ENCODE measurements around the gene MTREX. TPM values are rescaled to one million over a fixed set of nuclear protein-coding genes. Genes with fewer than 3 reads are reported as not detected.

MTREX gene
- total and polyA plus RNA-seq, 4 donors = 10.0 to 43.8 (median 23.7) TPM

DNA sequence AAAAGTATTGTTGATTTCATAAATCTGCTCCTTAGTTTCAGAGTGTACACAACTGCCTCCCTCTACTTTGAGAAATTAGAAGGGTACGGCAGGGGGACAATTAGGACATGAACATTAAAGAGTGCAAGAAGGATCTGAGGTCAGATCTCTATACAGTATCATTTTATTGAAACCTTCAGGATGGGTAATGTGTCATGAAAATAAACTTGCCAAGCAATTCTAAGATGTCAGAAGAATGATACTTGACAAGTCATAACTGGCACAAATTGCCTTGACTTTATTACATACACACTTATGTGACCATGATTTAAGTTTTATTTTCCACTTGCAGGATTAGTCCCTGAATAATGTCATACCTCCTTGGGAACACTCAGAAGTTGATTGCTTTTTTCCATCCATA is 134.2 kb downstream of the MTREX start:
- Histone ChIP-seq H3K4me1 (ENCODE audit: control insufficient read depth in 4 of 4, insufficient read depth in 4 of 4, low read length in 3 of 4) (peaks cover 0 to 2% (median 0%) of the 10 kb centered on the region in 4 donors), H3K27me3 (ENCODE audit: control insufficient read depth in 4 of 4, insufficient read depth in 4 of 4, low read length in 3 of 4) (no peaks in the 10 kb centered on the region), H3K36me3 (ENCODE audit: control insufficient read depth in 4 of 4, insufficient read depth in 3 of 4, low read depth in 1 of 4, low read length in 3 of 4) (peaks cover 2 to 8% (median 3%) of the 10 kb centered on the region in 4 donors), H3K9ac (ENCODE audit: low read depth in 1 of 2, low read length in 2 of 2) (no peak overlapping the region), H3K27ac (ENCODE audit: low read depth in 1 of 2, low read length in 2 of 2) (no peak overlapping the region), H3K4me3 (ENCODE audit: low read depth in 1 of 3, low read length in 3 of 3) (no peak overlapping the region), H3K9me3 (ENCODE audit: control insufficient read depth in 4 of 4, low read length in 3 of 4) (no peaks in the 10 kb centered on the region)
- DNase-seq (ENCODE audit: low spot score) = no peak
- 96% methylated on average over 1 of the region's 1 CpG for WGBS
- TF ChIP-seq, protein P1, sequence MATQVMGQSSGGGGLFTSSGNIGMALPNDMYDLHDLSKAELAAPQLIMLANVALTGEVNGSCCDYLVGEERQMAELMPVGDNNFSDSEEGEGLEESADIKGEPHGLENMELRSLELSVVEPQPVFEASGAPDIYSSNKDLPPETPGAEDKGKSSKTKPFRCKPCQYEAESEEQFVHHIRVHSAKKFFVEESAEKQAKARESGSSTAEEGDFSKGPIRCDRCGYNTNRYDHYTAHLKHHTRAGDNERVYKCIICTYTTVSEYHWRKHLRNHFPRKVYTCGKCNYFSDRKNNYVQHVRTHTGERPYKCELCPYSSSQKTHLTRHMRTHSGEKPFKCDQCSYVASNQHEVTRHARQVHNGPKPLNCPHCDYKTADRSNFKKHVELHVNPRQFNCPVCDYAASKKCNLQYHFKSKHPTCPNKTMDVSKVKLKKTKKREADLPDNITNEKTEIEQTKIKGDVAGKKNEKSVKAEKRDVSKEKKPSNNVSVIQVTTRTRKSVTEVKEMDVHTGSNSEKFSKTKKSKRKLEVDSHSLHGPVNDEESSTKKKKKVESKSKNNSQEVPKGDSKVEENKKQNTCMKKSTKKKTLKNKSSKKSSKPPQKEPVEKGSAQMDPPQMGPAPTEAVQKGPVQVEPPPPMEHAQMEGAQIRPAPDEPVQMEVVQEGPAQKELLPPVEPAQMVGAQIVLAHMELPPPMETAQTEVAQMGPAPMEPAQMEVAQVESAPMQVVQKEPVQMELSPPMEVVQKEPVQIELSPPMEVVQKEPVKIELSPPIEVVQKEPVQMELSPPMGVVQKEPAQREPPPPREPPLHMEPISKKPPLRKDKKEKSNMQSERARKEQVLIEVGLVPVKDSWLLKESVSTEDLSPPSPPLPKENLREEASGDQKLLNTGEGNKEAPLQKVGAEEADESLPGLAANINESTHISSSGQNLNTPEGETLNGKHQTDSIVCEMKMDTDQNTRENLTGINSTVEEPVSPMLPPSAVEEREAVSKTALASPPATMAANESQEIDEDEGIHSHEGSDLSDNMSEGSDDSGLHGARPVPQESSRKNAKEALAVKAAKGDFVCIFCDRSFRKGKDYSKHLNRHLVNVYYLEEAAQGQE (IDR thresholded peaks at IDR 0.05) = no peak
- TF ChIP-seq FOXA2 (IDR thresholded peaks at IDR 0.05) (no peak), NR2F2 (IDR thresholded peaks at IDR 0.05) (no peak), GABPA (IDR thresholded peaks at IDR 0.05 in 1 of 2, conservative IDR thresholded peaks at IDR 0.05 in 1 of 2) (no peak), EGR1 (IDR thresholded peaks at IDR 0.05; ENCODE audit: low read depth in 2 of 2) (no peak), SP1 (IDR thresholded peaks at IDR 0.05) (no peak), HNF4A (conservative IDR thresholded peaks at IDR 0.05) (no peak), TAF1 (conservative IDR thresholded peaks at IDR 0.05) (no peak), FOXA1 (IDR thresholded peaks at IDR 0.05) (no peak), JUND (IDR thresholded peaks at IDR 0.05) (no peak)
- TF ChIP-seq, protein P2, sequence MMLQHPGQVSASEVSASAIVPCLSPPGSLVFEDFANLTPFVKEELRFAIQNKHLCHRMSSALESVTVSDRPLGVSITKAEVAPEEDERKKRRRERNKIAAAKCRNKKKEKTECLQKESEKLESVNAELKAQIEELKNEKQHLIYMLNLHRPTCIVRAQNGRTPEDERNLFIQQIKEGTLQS (IDR thresholded peaks at IDR 0.05) = no peak

DNA sequence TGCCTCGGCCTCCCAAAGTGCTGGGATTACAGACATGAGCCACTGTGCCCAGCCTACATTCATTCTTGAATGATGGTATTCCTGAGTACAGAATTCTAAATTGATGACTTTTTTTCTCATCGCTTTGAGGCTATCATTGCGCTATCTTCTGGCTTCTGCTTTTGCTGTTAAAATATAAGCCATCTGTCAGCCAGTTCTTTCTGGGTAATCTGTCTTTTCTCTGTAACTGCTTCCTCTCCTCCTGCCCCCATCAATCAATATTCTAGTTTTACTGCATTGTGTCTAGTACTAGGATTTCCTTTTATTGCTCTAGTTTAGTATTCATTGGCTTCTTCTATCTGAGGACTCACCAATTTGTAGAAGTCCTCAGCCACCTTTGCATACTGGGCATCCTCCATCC is 138.0 kb downstream of the MTREX start:
- Histone ChIP-seq H3K27me3 (ENCODE audit: control insufficient read depth in 4 of 4, insufficient read depth in 4 of 4, low read length in 3 of 4) (no peaks in the 10 kb centered on the region), H3K36me3 (ENCODE audit: control insufficient read depth in 4 of 4, insufficient read depth in 3 of 4, low read depth in 1 of 4, low read length in 3 of 4) (peaks cover 0 to 7% (median 4%) of the 10 kb centered on the region in 4 donors), H3K9me3 (ENCODE audit: control insufficient read depth in 4 of 4, low read length in 3 of 4) (no peaks in the 10 kb centered on the region), H3K4me1 (ENCODE audit: control insufficient read depth in 4 of 4, insufficient read depth in 4 of 4, low read length in 3 of 4) (no peaks in the 10 kb centered on the region), H3K4me3 (ENCODE audit: low read depth in 1 of 3, low read length in 3 of 3) (no peak overlapping the region), H3K9ac (ENCODE audit: low read depth in 1 of 2, low read length in 2 of 2) (no peak overlapping the region), H3K27ac (ENCODE audit: low read depth in 1 of 2, low read length in 2 of 2) (no peak overlapping the region)
- DNase-seq (ENCODE audit: low spot score) = no peak
- no peak for TF ChIP-seq RAD21 (IDR thresholded peaks at IDR 0.05)
- 95% methylated on average over 3 of the region's 3 CpGs for WGBS

DNA sequence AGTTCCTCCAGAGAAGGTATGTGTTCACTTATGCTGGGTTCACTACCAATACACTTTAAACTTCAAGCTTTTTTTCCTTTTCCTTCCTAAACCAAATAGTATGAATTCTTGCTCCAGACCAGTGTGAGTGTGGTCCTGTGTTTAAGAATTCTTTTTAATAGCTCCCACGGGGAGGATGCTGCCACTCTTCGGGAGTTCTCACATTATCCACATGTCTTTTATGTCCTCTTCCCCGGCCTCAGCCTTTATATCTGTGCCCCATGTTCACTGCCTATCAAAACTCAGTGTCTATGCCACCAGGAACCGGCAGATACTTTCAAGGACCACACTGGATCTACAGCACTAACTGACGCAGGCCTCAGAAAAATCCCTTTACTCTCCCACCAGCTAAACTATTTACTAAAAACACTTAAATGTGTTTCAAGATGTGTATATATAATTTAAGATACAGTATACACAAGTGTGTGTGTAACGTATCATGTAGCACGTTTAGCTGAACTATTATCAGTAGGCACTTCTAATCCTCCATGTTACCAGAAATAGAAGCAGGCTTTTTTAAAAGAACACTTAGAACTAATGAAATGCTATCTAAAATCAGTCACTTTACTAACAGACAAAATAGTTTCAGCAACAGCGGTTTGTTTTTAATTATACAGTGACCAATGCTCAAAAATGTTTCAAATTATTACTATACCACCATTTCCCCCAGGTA is 139.0 kb downstream of the MTREX start:
- no peaks in the 10 kb centered on the region for H3K27me3 ChIP-seq (ENCODE audit: control insufficient read depth in 4 of 4, insufficient read depth in 4 of 4, low read length in 3 of 4)
- WGBS = 80% methylated on average over 8 of the region's 8 CpGs
- H3K27ac ChIP-seq (ENCODE audit: low read depth in 1 of 2, low read length in 2 of 2) = no peak overlapping the region
- no peak overlapping the region for H3K4me3 ChIP-seq (ENCODE audit: low read depth in 1 of 3, low read length in 3 of 3)
- no peaks in the 10 kb centered on the region for H3K4me1 ChIP-seq (ENCODE audit: control insufficient read depth in 4 of 4, insufficient read depth in 4 of 4, low read length in 3 of 4)
- H3K36me3 ChIP-seq (ENCODE audit: control insufficient read depth in 4 of 4, insufficient read depth in 3 of 4, low read depth in 1 of 4, low read length in 3 of 4) = peaks cover 0 to 5% (median 0%) of the 10 kb centered on the region in 4 donors
- no peak overlapping the region for H3K9ac ChIP-seq (ENCODE audit: low read depth in 1 of 2, low read length in 2 of 2)
- H3K9me3 ChIP-seq (ENCODE audit: control insufficient read depth in 4 of 4, low read length in 3 of 4) = no peaks in the 10 kb centered on the region
- no peak for DNase-seq (ENCODE audit: low spot score)
- TF ChIP-seq, protein P3, sequence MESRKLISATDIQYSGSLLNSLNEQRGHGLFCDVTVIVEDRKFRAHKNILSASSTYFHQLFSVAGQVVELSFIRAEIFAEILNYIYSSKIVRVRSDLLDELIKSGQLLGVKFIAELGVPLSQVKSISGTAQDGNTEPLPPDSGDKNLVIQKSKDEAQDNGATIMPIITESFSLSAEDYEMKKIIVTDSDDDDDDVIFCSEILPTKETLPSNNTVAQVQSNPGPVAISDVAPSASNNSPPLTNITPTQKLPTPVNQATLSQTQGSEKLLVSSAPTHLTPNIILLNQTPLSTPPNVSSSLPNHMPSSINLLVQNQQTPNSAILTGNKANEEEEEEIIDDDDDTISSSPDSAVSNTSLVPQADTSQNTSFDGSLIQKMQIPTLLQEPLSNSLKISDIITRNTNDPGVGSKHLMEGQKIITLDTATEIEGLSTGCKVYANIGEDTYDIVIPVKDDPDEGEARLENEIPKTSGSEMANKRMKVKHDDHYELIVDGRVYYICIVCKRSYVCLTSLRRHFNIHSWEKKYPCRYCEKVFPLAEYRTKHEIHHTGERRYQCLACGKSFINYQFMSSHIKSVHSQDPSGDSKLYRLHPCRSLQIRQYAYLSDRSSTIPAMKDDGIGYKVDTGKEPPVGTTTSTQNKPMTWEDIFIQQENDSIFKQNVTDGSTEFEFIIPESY (IDR thresholded peaks at IDR 0.05) = no peak
- TF ChIP-seq HNF4G (IDR thresholded peaks at IDR 0.05) = no peak
- no peak for TF ChIP-seq FOXA2 (IDR thresholded peaks at IDR 0.05)

Measured in liver (tissue), 9 donors.